Measurements from ENCODE around the gene HBG1.

DNA sequence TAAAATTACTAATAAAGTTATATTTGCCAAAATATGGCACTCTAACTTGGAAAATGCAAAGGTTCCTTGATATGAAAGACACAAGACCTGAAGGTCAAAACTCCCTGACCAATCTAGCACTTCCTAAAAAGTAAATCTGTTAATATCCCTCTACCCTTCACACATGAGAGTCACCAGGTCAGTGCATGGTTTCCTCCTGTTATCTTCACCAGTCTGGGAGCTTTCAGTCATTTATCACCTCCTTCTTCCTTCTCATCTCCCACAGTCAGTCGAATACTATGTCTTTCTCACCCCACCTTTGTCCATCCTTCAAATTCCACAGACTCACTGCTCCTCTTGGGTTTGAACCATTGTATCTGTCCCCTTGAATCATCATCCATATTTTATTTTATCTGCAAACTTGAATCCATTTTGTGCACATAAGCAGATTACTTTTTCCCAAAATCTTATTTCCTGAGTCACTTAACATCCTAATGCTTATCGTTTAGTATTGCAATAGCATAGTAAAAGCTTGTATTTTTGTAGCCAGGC, 17.4 kb upstream of the HBG1 start:
- TF ChIP-seq, protein P1, sequence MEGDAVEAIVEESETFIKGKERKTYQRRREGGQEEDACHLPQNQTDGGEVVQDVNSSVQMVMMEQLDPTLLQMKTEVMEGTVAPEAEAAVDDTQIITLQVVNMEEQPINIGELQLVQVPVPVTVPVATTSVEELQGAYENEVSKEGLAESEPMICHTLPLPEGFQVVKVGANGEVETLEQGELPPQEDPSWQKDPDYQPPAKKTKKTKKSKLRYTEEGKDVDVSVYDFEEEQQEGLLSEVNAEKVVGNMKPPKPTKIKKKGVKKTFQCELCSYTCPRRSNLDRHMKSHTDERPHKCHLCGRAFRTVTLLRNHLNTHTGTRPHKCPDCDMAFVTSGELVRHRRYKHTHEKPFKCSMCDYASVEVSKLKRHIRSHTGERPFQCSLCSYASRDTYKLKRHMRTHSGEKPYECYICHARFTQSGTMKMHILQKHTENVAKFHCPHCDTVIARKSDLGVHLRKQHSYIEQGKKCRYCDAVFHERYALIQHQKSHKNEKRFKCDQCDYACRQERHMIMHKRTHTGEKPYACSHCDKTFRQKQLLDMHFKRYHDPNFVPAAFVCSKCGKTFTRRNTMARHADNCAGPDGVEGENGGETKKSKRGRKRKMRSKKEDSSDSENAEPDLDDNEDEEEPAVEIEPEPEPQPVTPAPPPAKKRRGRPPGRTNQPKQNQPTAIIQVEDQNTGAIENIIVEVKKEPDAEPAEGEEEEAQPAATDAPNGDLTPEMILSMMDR (conservative IDR thresholded peaks at IDR 0.05): no peak
- TF ChIP-seq ZFX (IDR thresholded peaks at IDR 0.05): no peak

Measured in C4-2B (cell line).